Epithelial cell of esophagus (primary cell): ENCODE results near the gene DPP6.

Experiments used
- DNase-seq: peaks from one replicate; pipeline ENCODE4 v3.0.0; 2010; ENCODE audit warnings: low read depth
- H3K4me3 ChIP-seq: 2 replicates; pipeline ENCODE4 v1.5.1; 2011; ENCODE audit warnings: mild to moderate bottlenecking, low read length, control low read depth
- CTCF ChIP-seq: IDR thresholded peaks from 2 replicates; pipeline ENCODE4 v1.5.1; 2011; ENCODE audit warnings: low read depth, mild to moderate bottlenecking, low read length, control low read depth, inconsistent platforms; ENCODE audit not compliant: insufficient read depth; ENCODE audit errors: missing control alignments

DPP6 gene

GRCh38 chr7:154503962-154504550 lies 451.9 kb downstream of the DPP6 start:
- peak; percentile 40 for TF ChIP-seq CTCF
- no peak overlapping the region for H3K4me3 ChIP-seq
- DNase-seq = peak; percentile 53

GRCh38 chr7:154504918-154505317 lies 452.7 kb downstream of the DPP6 start:
- no peak overlapping the region for H3K4me3 ChIP-seq
- no peak for DNase-seq
- no peak for TF ChIP-seq CTCF

- DNase-seq = no peak
- TF ChIP-seq CTCF = no peak
- H3K4me3 ChIP-seq = no peak overlapping the region
Observed at GRCh38 chr7:154505362-154505761, 453.2 kb downstream of the DPP6 start.

- no peak overlapping the region for H3K4me3 ChIP-seq
- TF ChIP-seq CTCF = no peak
- DNase-seq = no peak
Observed at GRCh38 chr7:154509192-154509591, 457.0 kb downstream of the DPP6 start.

- no peak for TF ChIP-seq CTCF
- no peak overlapping the region for H3K4me3 ChIP-seq
- no peak for DNase-seq
Observed at GRCh38 chr7:154512121-154512833, 460.1 kb downstream of the DPP6 start.

- no peak overlapping the region for H3K4me3 ChIP-seq
- no peak for TF ChIP-seq CTCF
- no peak for DNase-seq
Observed at GRCh38 chr7:154517768-154518167, 465.6 kb downstream of the DPP6 start.

- DNase-seq = no peak
- no peak for TF ChIP-seq CTCF
- H3K4me3 ChIP-seq = no peak overlapping the region
Observed at GRCh38 chr7:154519229-154519628, 467.0 kb downstream of the DPP6 start.
